ENCODE data around the gene DIS3L2. TPM values are rescaled to one million over a fixed set of nuclear protein-coding genes. Genes with fewer than 3 reads are reported as not detected.

Gene DIS3L2
- total and polyA plus RNA-seq, 2 of the 8 experiments (the other 6 are each of a cell fraction or from before 2014, with no cell fraction given) = 11.5 to 21.6 TPM

DNA sequence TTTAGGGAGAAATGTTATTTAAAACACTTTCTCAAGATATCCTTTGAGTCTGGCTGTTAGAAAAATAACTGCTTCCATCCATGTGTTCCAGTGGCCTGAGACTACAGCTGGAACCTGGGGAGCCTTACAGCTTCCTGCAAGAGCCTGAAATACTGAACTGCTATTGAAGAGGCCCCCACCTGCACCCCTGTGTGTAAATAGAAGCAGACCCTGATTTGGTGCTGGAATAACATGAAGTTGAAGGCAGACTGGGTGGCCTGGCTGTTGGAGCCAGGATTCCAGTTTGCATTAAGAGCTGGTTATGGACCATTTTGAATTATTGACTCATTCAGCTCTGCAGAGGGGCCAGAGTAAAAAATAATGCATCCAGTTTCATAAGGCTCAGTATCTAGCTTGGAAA lies 61.9 kb downstream of the DIS3L2 start (continued):
- TF ChIP-seq PHF8 (conservative IDR thresholded peaks at IDR 0.05; ENCODE audit: low read depth, low read length) = no peak

All from H1 (cell line).